ENCODE results near the gene RPL35.

The RPL35 gene

GRCh38 chr9:124871156-124871561, 9.4 kb upstream of the RPL35 start:
- TF ChIP-seq POLR2AphosphoS5 (IDR thresholded peaks at IDR 0.05; ENCODE audit: borderline replicate concordance, low read depth, low read length), result no peak; the same call in 1 of the 2 replicates
- no peak for TF ChIP-seq FOXP2 (optimal IDR thresholded peaks at IDR 0.05; ENCODE audit: control extremely low read depth, extremely low read length, insufficient read depth)
- TF ChIP-seq EZH2 (IDR thresholded peaks at IDR 0.05), result no peak
- H3K9me3 ChIP-seq (ENCODE audit: low read depth, low read length), result no peaks in the 10 kb centered on the region
- H3K27ac ChIP-seq, result no peak overlapping the region
- peak overlapping the region; percentile 83; the same call in 1 of the 2 replicates for H3K4me3 ChIP-seq
- no peak overlapping the region for H3K9ac ChIP-seq (ENCODE audit: insufficient read length)
- no peak for DNase-seq (ENCODE audit: low read depth, low spot score)
- H3K36me3 ChIP-seq (ENCODE audit: insufficient read depth, low read length), result peaks cover 37% of the 10 kb centered on the region

- Histone ChIP-seq H3K9ac (ENCODE audit: insufficient read length) (peak overlapping the region; percentile 97), H3K4me3 (peak overlapping the region; percentile 83), H3K27ac (peak overlapping the region; percentile 71), H3K9me3 (ENCODE audit: low read depth, low read length) (no peaks in the 10 kb centered on the region), H3K36me3 (ENCODE audit: insufficient read depth, low read length) (peaks cover 34% of the 10 kb centered on the region)
- DNase-seq (ENCODE audit: low read depth, low spot score), result no peak
- TF ChIP-seq FOXP2 (optimal IDR thresholded peaks at IDR 0.05; ENCODE audit: control extremely low read depth, extremely low read length, insufficient read depth) (no peak), EZH2 (IDR thresholded peaks at IDR 0.05) (no peak), POLR2AphosphoS5 (IDR thresholded peaks at IDR 0.05; ENCODE audit: borderline replicate concordance, low read depth, low read length) (no peak)
These were observed 9.0 kb upstream of the RPL35 start for GRCh38 chr9:124870723-124871122.

- Histone ChIP-seq H3K4me3 (peak overlapping the region; percentile 83), H3K9ac (ENCODE audit: insufficient read length) (peak overlapping the region; percentile 97), H3K27ac (peak overlapping the region; percentile 71), H3K36me3 (ENCODE audit: insufficient read depth, low read length) (peaks cover 27% of the 10 kb centered on the region), H3K9me3 (ENCODE audit: low read depth, low read length) (no peaks in the 10 kb centered on the region)
- no peak for DNase-seq (ENCODE audit: low read depth, low spot score)
- no peak for TF ChIP-seq POLR2AphosphoS5 (IDR thresholded peaks at IDR 0.05; ENCODE audit: borderline replicate concordance, low read depth, low read length)
- no peak for TF ChIP-seq FOXP2 (optimal IDR thresholded peaks at IDR 0.05; ENCODE audit: control extremely low read depth, extremely low read length, insufficient read depth)
These were observed 8.3 kb upstream of the RPL35 start for GRCh38 chr9:124869986-124870560.

GRCh38 chr9:124869466-124869985, 7.8 kb upstream of the RPL35 start:
- Histone ChIP-seq H3K36me3 (ENCODE audit: insufficient read depth, low read length) (peaks cover 22% of the 10 kb centered on the region), H3K9ac (ENCODE audit: insufficient read length) (peak overlapping the region; percentile 97), H3K27ac (peak overlapping the region; percentile 71; the same call in 1 of the 2 replicates), H3K4me3 (peak overlapping the region; percentile 83), H3K9me3 (ENCODE audit: low read depth, low read length) (no peaks in the 10 kb centered on the region)
- no peak for TF ChIP-seq EZH2 (IDR thresholded peaks at IDR 0.05)
- no peak for TF ChIP-seq FOXP2 (optimal IDR thresholded peaks at IDR 0.05; ENCODE audit: control extremely low read depth, extremely low read length, insufficient read depth)
- no peak for TF ChIP-seq POLR2AphosphoS5 (IDR thresholded peaks at IDR 0.05; ENCODE audit: borderline replicate concordance, low read depth, low read length)
- no peak for DNase-seq (ENCODE audit: low read depth, low spot score)

- DNase-seq (ENCODE audit: low read depth, low spot score), result no peak
- H3K36me3 ChIP-seq (ENCODE audit: insufficient read depth, low read length), result peaks cover 18% of the 10 kb centered on the region
- TF ChIP-seq POLR2AphosphoS5 (IDR thresholded peaks at IDR 0.05; ENCODE audit: borderline replicate concordance, low read depth, low read length) (peak; percentile 90), EZH2 (IDR thresholded peaks at IDR 0.05) (no peak), FOXP2 (optimal IDR thresholded peaks at IDR 0.05; ENCODE audit: control extremely low read depth, extremely low read length, insufficient read depth) (peak; percentile 18)
- H3K4me3 ChIP-seq, result peak overlapping the region; percentile 83
- peak overlapping the region; percentile 97 for H3K9ac ChIP-seq (ENCODE audit: insufficient read length)
- H3K9me3 ChIP-seq (ENCODE audit: low read depth, low read length), result no peaks in the 10 kb centered on the region
- H3K27ac ChIP-seq, result peak overlapping the region; percentile 90
These were observed 7.0 kb upstream of the RPL35 start for GRCh38 chr9:124868511-124869465.

GRCh38 chr9:124863371-124863871, 1.7 kb upstream of the RPL35 start:
- no peak overlapping the region for H3K4me3 ChIP-seq
- peak overlapping the region; percentile 70 for H3K27ac ChIP-seq
- TF ChIP-seq EZH2 (IDR thresholded peaks at IDR 0.05) (no peak), POLR2AphosphoS5 (IDR thresholded peaks at IDR 0.05; ENCODE audit: borderline replicate concordance, low read depth, low read length) (no peak), FOXP2 (optimal IDR thresholded peaks at IDR 0.05; ENCODE audit: control extremely low read depth, extremely low read length, insufficient read depth) (no peak)
- peaks cover 31% of the 10 kb centered on the region for H3K36me3 ChIP-seq (ENCODE audit: insufficient read depth, low read length)
- peak overlapping the region; percentile 37 for H3K9ac ChIP-seq (ENCODE audit: insufficient read length)
- no peak for DNase-seq (ENCODE audit: low read depth, low spot score)
- H3K9me3 ChIP-seq (ENCODE audit: low read depth, low read length), result no peaks in the 10 kb centered on the region

GRCh38 chr9:124860582-124861341, 995 bp downstream of the RPL35 start:
- Histone ChIP-seq H3K36me3 (ENCODE audit: insufficient read depth, low read length) (peaks cover 49% of the 10 kb centered on the region), H3K27ac (peak overlapping the region; percentile 95), H3K4me3 (peak overlapping the region; percentile 91), H3K9me3 (ENCODE audit: low read depth, low read length) (no peaks in the 10 kb centered on the region), H3K9ac (ENCODE audit: insufficient read length) (peak overlapping the region; percentile 95)
- DNase-seq (ENCODE audit: low read depth, low spot score), result no peak
- TF ChIP-seq EZH2 (IDR thresholded peaks at IDR 0.05) (no peak), POLR2AphosphoS5 (IDR thresholded peaks at IDR 0.05; ENCODE audit: borderline replicate concordance, low read depth, low read length) (no peak), FOXP2 (optimal IDR thresholded peaks at IDR 0.05; ENCODE audit: control extremely low read depth, extremely low read length, insufficient read depth) (no peak)
